NCI-H2227 treated with DMSO at 0.1 percent for 48 hours (cell line): ENCODE measurements around the gene COBL.

Experiments
- DNase-seq: peaks from one replicate; lab custom pipeline; 2025; lab: John Stamatoyannopoulos, UW

Gene COBL

DNA sequence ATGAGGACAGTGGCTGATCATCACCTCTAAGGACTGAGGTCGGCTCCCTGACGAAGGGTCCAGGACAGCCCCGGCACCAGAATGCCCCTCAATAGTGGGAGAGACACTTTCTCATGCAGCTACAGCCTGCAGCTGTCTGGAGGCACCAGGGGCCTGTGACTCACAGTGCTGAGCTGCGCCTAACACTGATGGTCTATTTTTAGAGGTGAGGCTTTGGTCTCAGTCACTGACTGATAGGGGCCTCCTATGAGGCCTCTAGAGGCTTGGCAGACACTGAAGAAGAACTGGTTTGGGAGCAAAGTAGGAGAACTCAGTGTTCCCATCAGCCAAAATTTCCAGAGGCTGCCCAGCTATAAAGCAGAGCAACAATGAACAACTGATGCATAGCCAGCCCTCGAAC lies 130.1 kb downstream of the COBL start:
- no peak for DNase-seq

DNA sequence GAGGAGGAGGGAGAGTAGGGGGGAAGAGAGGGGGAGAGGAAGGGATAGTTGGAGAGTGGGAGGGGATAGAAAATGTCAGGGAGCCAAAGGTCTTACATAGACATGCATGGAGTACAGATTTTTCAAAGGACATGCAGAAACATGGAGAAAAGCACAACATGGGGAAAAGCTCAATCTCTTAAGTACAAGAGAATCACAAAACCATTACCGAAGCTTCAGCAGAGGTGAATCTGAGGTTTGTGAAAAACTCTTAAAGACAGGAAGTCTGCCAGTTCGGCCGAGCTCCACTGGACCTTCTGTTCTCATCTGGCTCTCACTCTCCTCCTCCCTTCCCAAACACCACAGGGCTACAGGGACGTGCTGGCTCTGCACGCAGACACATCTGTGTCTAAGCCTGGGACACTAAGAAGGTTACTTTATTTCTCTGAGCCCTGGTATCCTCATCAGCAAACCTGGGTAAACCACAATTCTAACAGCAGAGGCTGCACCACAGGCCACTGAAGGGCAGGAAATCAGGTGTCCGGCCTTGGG lies 133.9 kb downstream of the COBL start:
- DNase-seq: no peak

DNA sequence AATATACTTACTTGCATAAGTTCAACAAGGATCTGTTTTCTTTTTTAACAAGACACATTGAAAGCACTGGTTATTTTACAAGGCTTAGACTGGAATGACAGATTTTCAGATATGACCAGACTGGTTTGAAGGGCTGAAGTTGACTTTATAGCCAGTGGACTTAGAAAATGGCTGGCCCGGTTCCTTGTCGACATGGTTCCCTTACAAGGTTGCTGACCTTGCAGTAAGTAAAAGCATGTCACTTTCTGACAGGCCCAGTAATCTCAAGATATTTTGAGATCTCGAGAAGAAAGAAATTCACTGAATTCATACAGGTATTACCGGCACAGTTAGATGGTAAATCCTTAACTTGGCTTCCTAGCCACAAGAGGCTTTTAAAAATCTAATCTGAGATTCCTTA lies 136.5 kb downstream of the COBL start:
- no peak for DNase-seq

DNA sequence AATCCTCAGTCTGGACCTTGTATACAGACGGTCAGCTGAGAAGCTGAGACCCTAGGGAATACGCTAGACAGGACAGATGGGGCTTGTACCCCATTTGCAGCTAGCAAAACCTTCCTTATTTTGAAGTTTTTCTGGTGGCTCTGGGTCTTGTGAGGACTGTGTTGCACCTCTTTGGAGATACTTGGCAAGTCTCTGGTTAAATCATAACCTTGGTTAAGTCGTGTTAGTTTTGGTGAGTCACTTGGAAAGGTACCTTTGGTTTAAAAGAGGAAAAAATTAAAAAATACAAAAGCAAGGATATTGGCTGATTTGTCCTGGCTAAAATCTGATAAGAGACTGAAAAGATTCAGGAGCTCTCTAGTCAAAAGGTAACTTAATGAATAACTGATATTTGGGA lies 140.6 kb downstream of the COBL start:
- DNase-seq: no peak

DNA sequence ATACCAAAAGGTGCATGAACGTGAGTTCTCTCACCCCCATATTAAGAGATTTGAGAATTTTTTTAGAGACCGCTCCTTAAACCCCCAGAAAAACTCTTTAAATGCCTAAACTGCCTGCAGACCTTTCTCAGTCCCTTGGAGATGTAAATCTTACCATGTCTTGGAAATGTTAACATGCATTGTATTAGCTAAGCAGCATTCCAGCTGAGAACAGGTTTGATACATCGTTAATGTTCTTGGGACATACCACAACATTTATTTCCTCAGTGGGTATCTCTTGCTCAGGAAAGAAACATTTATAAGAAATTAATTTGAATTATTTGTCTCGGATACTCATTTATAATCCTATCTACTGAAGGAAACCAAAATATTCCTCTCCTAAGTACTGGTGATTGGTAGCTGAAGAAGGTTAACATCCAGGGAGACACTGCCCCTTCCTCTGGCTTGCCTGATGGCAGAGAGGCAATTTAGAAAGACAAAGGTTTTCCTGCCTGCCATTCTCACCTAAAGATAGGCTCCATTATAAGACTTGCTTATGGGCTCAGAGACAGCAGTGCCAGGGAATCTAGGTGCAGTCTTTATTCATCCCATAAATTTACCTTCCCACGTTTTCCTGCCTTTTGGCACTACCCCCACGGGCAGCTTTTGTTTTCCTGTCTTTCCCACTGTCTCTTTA lies 141.2 kb downstream of the COBL start:
- no peak for DNase-seq

DNA sequence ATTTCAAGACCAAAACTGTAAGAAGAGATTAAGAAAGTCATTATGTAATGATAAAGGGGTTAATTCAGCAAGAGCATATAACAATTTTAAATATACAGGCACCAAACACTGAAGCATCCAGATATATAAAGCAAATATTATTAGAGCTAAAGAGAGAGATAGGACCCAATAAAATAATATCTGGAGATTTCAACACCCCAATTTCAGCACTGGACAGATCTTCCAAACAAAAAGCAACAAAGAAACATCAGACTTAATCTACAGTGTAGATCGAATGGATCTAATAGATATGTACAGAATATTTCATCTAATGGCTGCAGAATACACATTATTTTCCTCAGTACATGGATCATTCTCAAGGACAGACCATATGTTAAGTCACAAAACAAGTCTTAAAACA lies 151.3 kb downstream of the COBL start:
- DNase-seq: no peak

DNA sequence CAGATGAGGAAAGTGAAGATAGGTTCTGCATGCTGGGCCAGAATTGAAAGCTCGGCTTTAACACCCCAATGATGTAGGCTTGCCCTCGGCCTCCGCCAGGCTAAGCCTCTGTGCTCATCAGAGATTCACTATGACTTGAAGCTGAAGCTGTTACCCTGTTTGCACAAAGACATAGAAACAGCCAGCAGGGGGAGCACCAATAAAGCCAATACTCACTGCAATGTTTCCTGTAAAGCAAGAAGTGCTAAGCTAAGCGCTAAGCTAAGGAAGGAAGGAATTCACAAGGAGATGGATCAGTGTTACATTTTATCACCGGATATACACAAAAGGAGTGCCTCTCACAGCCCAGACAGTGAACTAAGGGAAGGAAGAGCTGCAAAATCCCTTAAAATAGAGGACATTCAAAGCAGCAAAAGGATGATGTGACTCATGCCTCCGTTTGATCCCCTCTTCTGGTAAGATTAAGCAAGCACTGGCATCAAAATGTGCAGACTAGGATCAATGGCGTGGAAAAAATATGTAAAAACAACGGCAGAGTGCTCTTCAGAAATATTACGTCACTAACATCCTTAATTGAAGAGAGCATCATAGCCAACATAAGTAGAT lies 153.8 kb downstream of the COBL start:
- DNase-seq: peak; percentile 78

DNA sequence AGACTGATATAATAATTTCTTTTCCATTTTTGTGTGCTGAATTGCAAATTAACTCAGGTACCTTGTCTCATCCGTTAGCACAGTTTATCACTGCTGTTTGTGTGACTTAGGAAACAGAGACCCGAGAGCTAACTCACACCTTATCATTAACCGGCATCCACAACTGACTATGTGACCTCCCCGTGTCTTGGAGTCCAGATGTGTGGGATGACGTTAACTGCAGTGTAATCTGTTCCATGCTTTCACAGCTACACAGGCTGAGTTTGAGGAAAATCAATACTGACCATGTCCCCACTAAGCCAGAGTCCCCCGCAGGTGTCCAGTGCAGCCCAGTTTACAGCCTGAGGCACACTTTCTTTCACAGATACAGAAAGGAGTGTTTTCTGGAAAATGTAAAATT lies 154.7 kb downstream of the COBL start:
- DNase-seq: no peak

DNA sequence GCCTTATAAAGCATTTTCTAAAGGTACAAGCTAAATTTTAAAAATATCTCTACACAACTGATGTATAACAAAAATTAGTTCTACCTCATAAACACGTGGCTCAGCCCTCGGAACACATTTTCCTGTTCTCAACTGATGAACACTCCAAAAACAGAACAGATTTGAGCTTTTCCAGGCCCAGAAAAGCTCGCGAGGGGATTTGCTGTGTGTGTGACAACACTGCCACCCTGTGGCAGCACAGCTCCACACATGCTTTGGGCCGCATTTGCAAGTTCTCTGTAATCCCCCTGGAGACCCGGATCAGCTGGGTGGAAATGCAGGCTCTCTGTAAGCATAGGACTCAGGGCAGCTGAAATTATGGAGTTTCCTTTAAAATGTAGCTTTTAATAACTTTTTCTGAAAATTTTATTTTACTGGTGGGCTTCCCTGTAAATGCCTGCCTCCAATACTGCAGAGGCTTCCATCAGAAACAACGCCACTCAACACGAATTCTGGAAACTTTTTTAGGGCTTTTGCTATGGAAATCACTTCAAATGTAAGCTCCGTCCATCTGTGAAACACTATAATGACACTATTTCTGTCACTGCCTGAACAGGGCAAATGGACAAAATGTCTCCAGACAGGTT lies 155.5 kb downstream of the COBL start:
- peak; percentile 19 for DNase-seq

DNA sequence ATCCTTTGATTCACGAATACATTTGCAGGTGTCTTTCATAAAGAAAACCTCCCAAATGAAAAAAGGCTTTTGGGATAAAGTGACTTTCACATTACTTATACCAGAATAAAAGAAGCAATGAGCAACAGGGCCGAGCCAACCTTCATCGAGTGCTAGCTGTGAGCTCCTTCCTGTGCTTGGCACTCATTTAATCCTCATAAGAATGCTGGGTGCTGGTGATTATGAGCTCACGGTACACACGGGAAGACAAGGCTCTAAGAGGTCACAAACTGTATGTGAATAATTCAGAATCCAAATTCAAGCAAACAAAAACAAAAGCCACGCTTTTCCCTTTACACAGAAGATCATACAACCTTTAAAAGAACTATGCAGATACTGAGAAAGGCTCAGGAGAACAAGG lies 156.2 kb downstream of the COBL start:
- DNase-seq: no peak

DNA sequence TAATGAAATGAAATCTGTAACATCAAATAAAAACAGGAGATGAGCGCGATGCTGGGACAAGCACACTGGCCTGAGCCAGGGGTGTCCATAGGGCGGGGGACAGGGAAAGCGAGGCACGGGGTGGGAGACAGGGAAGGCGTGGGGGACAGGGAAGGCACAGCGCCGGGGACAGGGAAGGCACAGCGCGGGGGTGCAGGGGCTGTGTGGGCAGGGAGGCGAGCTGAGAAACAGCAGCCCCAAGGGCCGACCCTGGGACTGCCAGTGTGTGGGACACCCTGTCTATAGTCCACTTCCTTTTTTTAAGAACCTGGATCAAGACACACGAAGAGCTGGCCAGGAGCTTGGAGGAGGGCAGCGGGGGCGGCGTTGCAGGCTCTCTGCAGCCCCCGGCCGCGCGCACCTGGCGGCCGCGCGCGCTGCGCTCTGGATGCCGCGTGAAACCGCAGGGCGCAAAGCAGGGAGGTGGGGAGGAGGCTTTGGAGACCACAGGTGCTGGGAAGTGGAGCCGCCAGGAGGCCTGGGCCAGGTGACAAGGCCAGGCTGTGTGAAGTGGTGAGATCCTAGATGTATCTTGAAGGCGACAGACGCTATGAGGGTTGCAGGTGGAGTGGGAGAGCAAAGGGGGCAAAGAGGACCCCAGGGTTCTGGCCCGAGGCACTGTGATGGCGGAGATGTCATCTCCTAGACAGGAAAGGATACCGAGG lies 157.7 kb downstream of the COBL start:
- DNase-seq: no peak

DNA sequence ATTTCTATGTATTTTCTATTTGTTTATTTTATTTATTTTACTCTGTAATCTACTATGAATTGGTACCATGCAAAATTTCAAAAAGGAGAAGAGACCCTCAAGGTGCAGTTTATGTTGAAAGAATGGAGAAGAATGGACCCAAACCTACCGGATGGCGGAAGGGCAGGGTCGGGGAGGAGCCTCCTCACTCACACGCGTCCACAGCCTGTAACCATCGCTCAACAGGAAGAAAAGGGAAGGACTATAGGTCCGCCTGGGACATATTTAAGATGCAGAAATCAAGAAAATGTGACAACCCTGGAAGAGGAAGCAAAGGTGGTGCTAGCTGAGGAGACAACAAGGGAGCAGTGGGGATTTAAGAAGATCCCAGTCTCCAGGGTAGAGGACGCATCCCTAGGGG lies 158.4 kb downstream of the COBL start:
- DNase-seq: no peak

DNA sequence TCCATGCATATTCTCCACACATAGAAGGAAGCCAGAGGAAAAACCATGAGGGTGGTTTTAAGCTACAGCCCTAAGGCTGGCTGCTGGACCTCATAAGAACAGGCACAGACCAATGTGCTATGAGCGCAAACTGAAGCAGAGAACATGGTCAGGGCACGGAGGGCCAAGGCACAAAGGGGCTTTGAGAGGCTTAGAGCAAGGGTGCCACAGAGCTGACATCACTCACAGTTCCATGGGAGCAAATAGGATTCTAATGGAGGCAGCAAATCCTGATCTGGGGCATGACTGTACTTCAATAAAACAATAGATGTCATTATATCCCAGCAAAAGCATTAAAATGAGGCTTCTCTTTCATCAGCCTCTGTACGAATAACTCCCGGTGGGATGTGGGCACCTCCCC lies 162.4 kb downstream of the COBL start:
- no peak for DNase-seq

DNA sequence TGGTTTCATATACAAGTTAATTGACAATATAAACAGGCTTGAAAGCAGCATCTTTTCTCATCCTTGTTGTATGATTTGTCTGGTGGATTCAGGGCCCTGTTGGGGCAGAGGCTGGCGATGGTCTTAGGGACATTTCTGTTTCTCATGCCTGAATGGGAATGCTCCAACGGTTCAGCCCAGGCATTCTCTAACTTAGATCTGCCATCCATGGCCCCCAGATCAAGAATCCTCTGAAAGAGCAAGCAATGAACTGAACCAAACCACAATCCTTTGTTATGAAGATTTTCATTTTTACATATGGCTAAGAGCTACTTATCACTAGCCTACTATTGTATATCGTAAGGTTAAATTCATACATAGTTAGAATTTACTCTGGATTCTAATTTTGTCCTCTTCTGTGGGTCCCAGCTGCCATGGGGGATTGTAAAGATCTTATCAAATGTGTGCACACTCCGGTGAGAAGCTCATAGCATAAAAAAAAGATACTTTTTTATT lies 163.9 kb downstream of the COBL start:
- DNase-seq: no peak

DNA sequence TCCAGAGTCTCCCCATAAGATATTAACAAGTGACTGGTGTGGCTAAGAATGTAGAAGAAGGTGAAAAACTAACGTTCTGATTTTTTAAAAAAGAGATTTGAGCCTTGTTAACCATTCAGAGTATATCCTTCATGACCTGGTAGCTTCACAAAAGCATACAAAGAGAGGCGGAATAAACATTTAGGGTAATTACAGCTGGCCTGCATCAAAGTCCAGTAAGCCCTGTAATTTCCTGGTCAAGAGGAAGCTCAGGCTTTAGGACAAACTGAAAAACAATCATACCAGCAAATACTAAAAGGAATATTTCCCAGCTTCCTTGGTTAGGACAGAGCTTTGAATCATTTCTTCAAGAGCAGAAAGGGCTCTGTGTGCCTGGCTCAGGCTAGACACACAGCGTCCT lies 165.2 kb downstream of the COBL start:
- DNase-seq: peak; percentile 3

DNA sequence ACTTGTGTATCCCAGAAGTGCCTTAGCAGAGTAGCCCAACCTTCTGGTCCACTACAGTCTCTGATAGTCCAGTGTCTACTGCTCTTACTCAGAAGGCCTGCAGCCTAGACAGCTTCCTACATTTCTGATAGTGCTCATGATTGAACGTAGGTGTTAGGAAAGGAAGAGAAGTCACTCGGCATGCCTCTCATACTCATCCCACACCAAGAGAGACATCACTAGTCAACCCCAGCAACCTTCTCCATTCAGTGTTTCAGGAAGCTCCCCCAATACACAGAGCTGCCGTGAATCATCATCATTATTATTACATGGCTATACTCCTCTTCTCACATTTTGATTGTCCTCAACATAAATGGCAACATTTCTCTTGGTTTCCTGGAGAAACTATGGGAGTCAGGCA lies 166.4 kb downstream of the COBL start:
- no peak for DNase-seq

DNA sequence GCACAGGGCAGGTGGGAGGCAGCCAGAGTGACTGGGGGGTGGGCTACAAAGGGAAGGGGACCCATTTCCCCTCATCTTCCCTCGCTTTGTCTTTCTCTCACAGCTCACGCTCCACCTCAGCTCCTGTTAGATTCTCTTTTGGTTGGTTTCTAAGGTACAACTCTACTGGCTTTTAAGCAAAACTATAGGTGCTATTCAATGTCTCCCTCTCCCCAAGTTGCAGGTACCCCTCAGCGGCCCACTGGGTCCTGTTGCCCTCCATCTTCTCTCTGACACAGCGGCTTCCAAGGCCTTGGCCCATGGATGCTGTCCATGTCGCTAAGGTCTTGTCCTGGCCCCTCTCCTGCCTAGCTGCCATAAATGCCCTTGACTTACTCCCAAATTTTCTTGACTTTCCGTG lies 168.4 kb downstream of the COBL start:
- DNase-seq: no peak

DNA sequence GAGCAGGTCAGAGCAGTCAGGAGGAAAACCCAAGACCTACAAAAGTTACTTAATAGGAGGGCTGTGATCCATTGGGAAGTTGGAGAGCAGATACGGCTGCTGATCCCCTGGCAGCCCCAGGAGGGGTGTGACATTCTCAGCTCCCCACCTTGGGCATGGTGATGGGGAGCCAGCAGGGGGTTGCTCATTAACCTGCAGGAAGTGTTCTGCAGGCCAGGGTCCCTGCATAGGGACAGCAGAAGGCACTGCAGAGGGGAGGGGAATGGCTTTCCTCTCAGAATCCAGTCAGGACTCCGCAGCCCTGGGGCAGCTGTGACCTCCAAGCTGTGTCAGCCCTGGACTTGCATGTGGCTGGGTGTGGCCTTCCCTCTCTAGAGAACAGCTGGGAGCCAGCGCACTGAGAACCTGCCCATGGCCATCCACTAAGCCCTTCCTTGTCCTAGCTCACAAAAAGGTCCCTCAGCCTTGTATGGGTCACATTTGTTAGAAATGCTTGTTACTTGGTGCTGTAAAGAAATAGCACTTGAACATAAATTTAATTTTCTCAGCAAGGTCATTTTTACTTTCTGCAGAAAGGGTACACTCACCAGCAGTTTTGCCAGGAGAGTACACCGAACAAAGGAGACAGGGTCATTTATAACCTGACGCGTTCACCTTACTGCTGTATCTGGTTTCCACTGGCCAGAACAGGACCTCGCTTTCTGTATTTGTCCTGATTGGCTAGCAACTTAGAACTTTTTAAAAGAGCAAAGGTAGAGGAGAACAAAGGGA lies 169.6 kb downstream of the COBL start:
- no peak for DNase-seq

DNA sequence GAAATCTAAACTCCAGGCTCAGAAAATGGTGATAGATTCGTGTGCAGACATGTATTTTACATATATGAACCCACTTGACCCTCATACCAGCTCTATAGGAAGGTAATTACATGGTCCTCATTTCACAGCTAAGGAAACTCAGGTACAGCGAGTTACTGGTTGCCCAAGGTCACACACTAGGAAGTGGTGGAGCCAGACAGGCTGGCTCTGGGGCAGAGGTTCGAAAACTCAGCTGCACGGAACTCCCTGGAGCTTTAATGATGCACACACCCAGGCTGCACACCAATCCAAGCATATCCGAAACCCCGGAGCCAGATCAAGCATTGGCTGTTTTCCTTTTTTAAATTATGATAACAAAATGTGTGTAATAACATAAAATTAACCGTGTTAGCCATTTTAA lies 172.4 kb downstream of the COBL start:
- no peak for DNase-seq

DNA sequence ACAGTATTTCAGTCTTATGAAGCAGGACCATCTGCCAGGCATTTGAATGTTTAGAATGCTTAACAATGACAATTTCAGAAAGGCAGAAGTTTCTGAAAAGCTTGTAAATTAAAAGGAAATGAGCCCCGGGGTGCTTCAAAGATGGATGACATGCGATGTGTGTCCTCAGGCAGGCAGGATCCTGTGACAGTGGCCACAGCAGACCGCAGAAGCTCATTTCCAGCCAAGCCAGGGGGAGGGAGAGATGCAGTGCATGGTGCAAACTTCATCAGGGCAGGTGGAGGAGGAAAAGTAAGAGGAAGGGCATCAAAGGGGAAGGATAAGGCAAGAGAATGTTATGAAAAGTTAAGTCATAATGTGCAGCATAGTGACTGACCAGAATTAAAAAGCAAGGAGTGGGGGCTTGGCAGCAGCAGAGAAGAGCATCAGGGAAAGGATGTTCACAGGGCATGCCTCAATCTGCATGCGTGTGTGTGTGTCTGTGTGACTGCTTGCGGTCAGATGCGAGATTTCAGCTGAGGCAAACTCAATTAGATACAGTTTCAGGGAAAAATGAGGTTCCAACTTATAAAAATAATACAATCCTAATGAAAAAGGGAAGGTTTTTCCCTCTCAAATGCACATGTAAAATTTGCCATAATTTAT lies 173.7 kb downstream of the COBL start:
- DNase-seq: no peak

DNA sequence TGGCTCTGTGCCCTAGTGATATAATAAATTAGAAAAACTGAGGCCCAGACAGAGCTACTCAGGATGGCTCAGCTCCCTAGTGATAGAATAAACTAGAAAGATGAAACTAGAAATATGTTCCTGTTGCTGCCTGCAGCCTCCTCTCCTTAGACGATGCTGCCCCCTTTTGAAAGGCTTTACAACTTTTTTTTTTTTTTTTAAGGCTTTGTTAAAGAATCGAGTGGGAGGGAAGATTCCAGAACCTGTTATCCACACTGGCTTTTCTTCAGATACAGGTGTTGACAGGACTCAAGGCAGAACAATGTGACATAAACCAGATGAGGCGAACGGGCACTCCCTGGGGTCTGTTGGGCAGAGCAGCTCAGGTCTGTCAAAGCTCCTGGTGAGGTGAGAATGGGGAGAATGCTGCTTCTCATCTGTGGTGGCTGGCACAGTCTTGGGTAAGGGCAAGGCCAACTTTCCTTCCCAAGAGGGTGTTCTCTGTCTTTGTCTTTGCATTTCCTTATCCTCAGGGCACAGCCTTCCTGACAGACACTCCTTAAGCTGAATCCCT lies 175.1 kb downstream of the COBL start:
- peak; percentile 4 for DNase-seq
